GM23338 (cell line): Measurements from ENCODE around the gene C1orf216. TPM values are rescaled to one million over a fixed set of nuclear protein-coding genes. Genes with fewer than 3 reads are reported as not detected.

Experiments
- ATAC-seq: fragments of 200-7000 bp; cut with Tn5 transposase; 3 replicates; pipeline ENCODE4 v1.9.1; 2020
- DNase-seq: peaks from one replicate; pipeline ENCODE4 v3.0.0-alpha.2; 2015; ENCODE audit warnings: low spot score
- H2AFZ ChIP-seq: fragments of 200-600 bp; sonication (generic); 2 replicates; pipeline ENCODE4 v1.8.0; 2016; ENCODE audit warnings: antibody characterized with exemption, mild to moderate bottlenecking, moderate library complexity
- H3F3A ChIP-seq: fragments of 200-600 bp; sonication (generic); replicated peaks from 2 replicates; pipeline ENCODE4 v1.8.0; 2017; ENCODE audit warnings: antibody characterized with exemption, mixed run types, low read depth
- H3K27ac ChIP-seq: fragments of 200-600 bp; sonication (generic); 2 replicates; pipeline ENCODE4 v1.6.1; 2016; ENCODE audit warnings: low read depth
- H3K27me3 ChIP-seq: fragments of 200-600 bp; sonication (generic); 2 replicates; pipeline ENCODE4 v1.8.0; 2016; ENCODE audit warnings: mild to moderate bottlenecking, mixed run types, moderate library complexity; ENCODE audit not compliant: insufficient read depth
- H3K36me3 ChIP-seq: fragments of 200-600 bp; sonication (generic); 2 replicates; pipeline ENCODE4 v1.8.0; 2016; ENCODE audit warnings: mild to moderate bottlenecking; ENCODE audit not compliant: insufficient read depth
- H3K4me1 ChIP-seq: fragments of 200-600 bp; sonication (generic); 2 replicates; pipeline ENCODE4 v1.8.0; 2016; ENCODE audit warnings: mild to moderate bottlenecking, moderate library complexity; ENCODE audit not compliant: insufficient read depth
- H3K4me2 ChIP-seq: fragments of 200-600 bp; sonication (generic); 2 replicates; pipeline ENCODE4 v1.7.1; 2017; ENCODE audit warnings: mixed run types
- H3K4me3 ChIP-seq: fragments of 200-600 bp; sonication (generic); 2 replicates; pipeline ENCODE4 v1.6.1; 2016; ENCODE audit warnings: mixed run types
- H3K79me2 ChIP-seq: fragments of 200-600 bp; sonication (generic); replicated peaks from 2 replicates; pipeline ENCODE4 v1.8.0; 2017; ENCODE audit warnings: mild to moderate bottlenecking; ENCODE audit not compliant: insufficient read depth
- H3K9me2 ChIP-seq: fragments of 200-600 bp; sonication (generic); 2 replicates; pipeline ENCODE4 v1.8.0; 2017; ENCODE audit not compliant: insufficient read depth
- H4K20me1 ChIP-seq: fragments of 200-600 bp; sonication (generic); replicated peaks from 2 replicates; pipeline ENCODE4 v1.8.0; 2017; ENCODE audit warnings: mild to moderate bottlenecking; ENCODE audit not compliant: insufficient read depth
- H3K27ac Mint-ChIP-seq: 2 replicates; pipeline ENCODE4 v1.8.0; 2020; ENCODE audit warnings: inconsistent platforms, mild to moderate bottlenecking, moderate library complexity, mixed read lengths
- H3K27me3 Mint-ChIP-seq: 3 replicates; pipeline ENCODE4 v1.8.0; 2022; ENCODE audit warnings: low read depth, mild to moderate bottlenecking, moderate library complexity, mixed read lengths, inconsistent platforms; ENCODE audit not compliant: insufficient read depth, poor library complexity
- H3K36me3 Mint-ChIP-seq: 3 replicates; pipeline ENCODE4 v1.8.0; 2021; ENCODE audit warnings: low read depth, mild to moderate bottlenecking, inconsistent platforms, moderate library complexity, mixed read lengths
- H3K4me1 Mint-ChIP-seq: 3 replicates; pipeline ENCODE4 v1.8.0; 2020; ENCODE audit warnings: mild to moderate bottlenecking, inconsistent platforms, mixed read lengths
- H3K4me3 Mint-ChIP-seq: 3 replicates; pipeline ENCODE4 v1.8.0; 2021; ENCODE audit warnings: moderate library complexity, mild to moderate bottlenecking, inconsistent platforms, mixed read lengths
- H3K9me3 Mint-ChIP-seq: 3 replicates; pipeline ENCODE4 v1.8.0; 2020; ENCODE audit warnings: moderate library complexity, mild to moderate bottlenecking, inconsistent platforms, mixed read lengths
- CREB1 ChIP-seq: fragments of 250-450 bp; sonication (Bioruptor Pico); IDR thresholded peaks from 2 replicates; pipeline ENCODE4 v1.5.0; 2020; ENCODE audit warnings: low read depth, mild to moderate bottlenecking, moderate library complexity
- CTCF ChIP-seq, 2 experiments: fragments of 200-600 bp in 1 of 2; sonication (generic) in 1 of 2; conservative IDR thresholded peaks; 2 replicates each; pipeline versions ENCODE4 v1.5.1 to v1.6.1; 2016 to 2017; ENCODE audit warnings: antibody characterized with exemption in 2 of 2, low read depth in 2 of 2, mild to moderate bottlenecking in 2 of 2, moderate library complexity in 1 of 2
- ETS1 ChIP-seq: IDR thresholded peaks from 2 replicates; pipeline ENCODE4 v1.6.1; 2016; ENCODE audit warnings: antibody characterized with exemption
- EZH2 ChIP-seq: fragments of 200-600 bp; sonication (generic); IDR thresholded peaks from one replicate; pipeline ENCODE4 v1.8.0; 2017; ENCODE audit warnings: antibody characterized with exemption, mild to moderate bottlenecking, low read depth; ENCODE audit not compliant: unreplicated experiment
- EZH2phosphoT487 ChIP-seq: fragments of 200-600 bp; sonication (generic); IDR thresholded peaks from one replicate; pipeline ENCODE4 v1.8.1; 2018; ENCODE audit warnings: antibody characterized with exemption; ENCODE audit not compliant: unreplicated experiment
- NANOG ChIP-seq: IDR thresholded peaks from 2 replicates; pipeline ENCODE4 v1.6.1; 2016; ENCODE audit warnings: antibody characterized with exemption, borderline replicate concordance
- REST ChIP-seq: IDR thresholded peaks from one replicate; pipeline ENCODE4 v1.6.1; 2018; ENCODE audit warnings: antibody characterized with exemption; ENCODE audit not compliant: unreplicated experiment
- ZNF331 ChIP-seq: fragments of 250-450 bp; sonication (Bioruptor Pico); IDR thresholded peaks from 2 replicates; pipeline ENCODE4 v1.5.0; 2020; ENCODE audit warnings: low read depth, mild to moderate bottlenecking, moderate library complexity
- polyA plus RNA-seq: library from polyadenylated mRNA; unstranded; fragments of >200 nt; fragmentation: Nextera tagmentation; extraction: Ambion mirVana; gene quantifications from 2 replicates; pipeline ENCODE4 v1.2.1, GENCODE V29; 2016
- total RNA-seq: library from RNA; depleted of rRNA; stranded (reverse); fragments of >200 nt; shearing (Covaris generic); gene quantifications from 2 replicates; pipeline ENCODE4 v1.2.3, GENCODE V29; 2014

The C1orf216 gene
- total and polyA plus RNA-seq, 2 experiments from 2014 or later: 4.7 to 21.5 TPM

GRCh38 chr1:35715568-35716002, 3.1 kb downstream of the C1orf216 start:
- Histone ChIP-seq H3K27me3 (0 out of 2 replicates have a peak, but pooled peaks cover 4% of the 10 kb centered on the region), H3F3A (peaks cover 12% of the 10 kb centered on the region; the same call in 1 of the 2 replicates), H3K4me2 (no peak overlapping the region), H4K20me1 (peaks cover 3% of the 10 kb centered on the region; the same call in 1 of the 2 replicates), H3K4me1 (peaks cover 4% of the 10 kb centered on the region), H3K9me2 (no peaks in the 10 kb centered on the region), H3K79me2 (no peaks in the 10 kb centered on the region), H2AFZ (no peak overlapping the region), H3K36me3 (no peaks in the 10 kb centered on the region; the same call in 1 of the 2 replicates), H3K27ac (no peak overlapping the region), H3K4me3 (no peak overlapping the region)
- DNase-seq (peak; percentile 92), ATAC-seq (peak; percentile 62)
- H3K4me3 Mint-ChIP-seq: no peak overlapping the region; the same call in 2 of the 3 replicates
- H3K27me3 Mint-ChIP-seq: peaks cover 15% of the 10 kb centered on the region
- peaks cover 9% of the 10 kb centered on the region for H3K36me3 Mint-ChIP-seq
- no peak for TF ChIP-seq ETS1
- peak; percentile 88 to 97 for TF ChIP-seq CTCF (conservative IDR thresholded peaks at IDR 0.05; ENCODE audit: low read depth in 2 of 2)
- H3K9me3 Mint-ChIP-seq: no peaks in the 10 kb centered on the region
- H3K27ac Mint-ChIP-seq: no peak overlapping the region
- peaks cover 20% of the 10 kb centered on the region for H3K4me1 Mint-ChIP-seq

GRCh38 chr1:35714921-35715567, 3.6 kb downstream of the C1orf216 start:
- Histone ChIP-seq H3K4me2 (no peak overlapping the region), H3K27me3 (0 out of 2 replicates have a peak, but pooled peaks cover 4% of the 10 kb centered on the region), H3K9me2 (no peaks in the 10 kb centered on the region), H3K27ac (no peak overlapping the region), H3F3A (peaks cover 12% of the 10 kb centered on the region; the same call in 1 of the 2 replicates), H3K4me3 (no peak overlapping the region), H3K79me2 (no peaks in the 10 kb centered on the region), H2AFZ (no peak overlapping the region), H3K4me1 (peaks cover 4% of the 10 kb centered on the region), H4K20me1 (peaks cover 3% of the 10 kb centered on the region; the same call in 1 of the 2 replicates), H3K36me3 (no peaks in the 10 kb centered on the region; the same call in 1 of the 2 replicates)
- Mint-ChIP-seq H3K4me3 (no peak overlapping the region), H3K27me3 (peaks cover 16% of the 10 kb centered on the region), H3K36me3 (peaks cover 9% of the 10 kb centered on the region), H3K9me3 (no peaks in the 10 kb centered on the region), H3K4me1 (peaks cover 20% of the 10 kb centered on the region), H3K27ac (no peak overlapping the region)
- DNase-seq (no peak), ATAC-seq (no peak)
- TF ChIP-seq NANOG (no peak), EZH2 (no peak), REST (no peak), EZH2phosphoT487 (no peak), CTCF (conservative IDR thresholded peaks at IDR 0.05; ENCODE audit: low read depth in 2 of 2) (no peak), ZNF331 (no peak), CREB1 (no peak), ETS1 (no peak)
